Fibroblast of gingiva (primary cell): ENCODE measurements around the gene PTPRG.
A peak's percentile ranks its signal among the peaks of the same experiment; 100 is the strongest.

Experiments
- DNase-seq: peaks from one replicate; pipeline ENCODE4 v3.0.0-alpha.2; 2011; ENCODE audit warnings: low read depth

Gene PTPRG

DNA sequence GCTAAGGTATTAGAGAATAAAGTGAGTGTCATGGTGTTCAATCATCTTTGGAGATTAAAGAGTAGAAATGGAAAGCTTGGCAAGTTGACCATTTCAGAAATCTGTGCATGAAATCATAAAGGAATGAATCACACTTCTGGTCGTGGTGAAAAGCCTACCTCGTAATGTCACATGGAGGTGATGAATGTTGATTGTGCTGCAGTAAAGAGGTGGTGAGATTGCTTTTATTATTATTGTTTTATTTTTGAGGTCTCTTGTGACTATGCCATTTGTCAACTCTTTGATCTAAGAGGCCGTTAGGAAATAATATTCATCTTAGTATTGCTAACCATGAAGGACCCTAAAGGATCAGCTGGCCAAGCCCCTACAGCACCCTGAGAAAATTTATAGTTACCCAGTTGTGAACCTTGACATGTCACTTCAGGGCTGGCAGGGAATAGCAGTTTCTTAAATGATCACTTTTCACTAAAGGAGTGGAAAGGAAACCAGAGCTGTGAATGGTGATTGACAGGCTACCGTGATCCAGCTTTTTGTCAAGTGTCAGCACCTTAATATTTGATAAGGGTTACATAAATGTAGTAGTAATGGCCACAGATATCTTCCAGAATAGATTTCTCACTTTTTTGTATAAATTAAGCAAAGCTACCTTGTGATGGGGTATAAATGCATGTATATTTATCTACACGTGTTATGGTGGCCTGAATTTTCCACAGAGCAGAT is 203.9 kb downstream of the PTPRG start:
- no peak for DNase-seq

DNA sequence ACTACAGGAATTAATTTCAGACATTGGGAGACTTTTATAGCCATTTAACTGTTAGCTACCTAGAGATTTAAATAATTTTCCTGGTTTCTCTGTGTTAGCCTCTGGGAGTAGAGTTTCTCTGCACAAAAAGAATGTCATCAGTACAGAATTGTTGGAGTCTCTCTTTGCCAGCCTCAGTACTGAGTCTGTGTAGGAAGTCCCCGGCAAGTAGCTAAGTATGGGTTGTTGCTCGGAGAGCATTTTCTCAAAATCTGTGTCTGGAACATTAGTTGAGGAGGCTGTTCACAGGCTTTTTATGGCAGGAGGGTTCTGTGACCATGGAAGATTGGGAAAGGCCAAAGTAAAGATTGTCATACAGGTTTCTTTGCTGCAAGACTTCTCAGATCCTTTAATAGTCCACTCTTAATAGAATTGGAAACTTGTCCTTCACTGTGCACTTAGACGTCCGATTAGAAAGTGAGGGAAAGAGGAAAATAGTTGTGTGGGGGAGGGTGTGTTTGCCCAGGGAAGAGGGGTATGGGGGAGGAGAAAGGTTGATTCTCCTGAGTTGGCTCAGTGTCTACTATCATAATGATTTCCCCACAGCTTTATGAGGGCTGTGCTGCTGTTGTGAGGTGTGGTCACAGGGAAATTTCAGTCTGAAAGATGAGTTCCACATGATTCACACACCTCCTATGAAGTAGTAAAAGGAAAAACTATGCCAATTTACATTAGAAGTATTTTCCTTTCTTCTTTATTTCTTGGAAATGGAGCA is 207.1 kb downstream of the PTPRG start:
- no peak for DNase-seq

DNA sequence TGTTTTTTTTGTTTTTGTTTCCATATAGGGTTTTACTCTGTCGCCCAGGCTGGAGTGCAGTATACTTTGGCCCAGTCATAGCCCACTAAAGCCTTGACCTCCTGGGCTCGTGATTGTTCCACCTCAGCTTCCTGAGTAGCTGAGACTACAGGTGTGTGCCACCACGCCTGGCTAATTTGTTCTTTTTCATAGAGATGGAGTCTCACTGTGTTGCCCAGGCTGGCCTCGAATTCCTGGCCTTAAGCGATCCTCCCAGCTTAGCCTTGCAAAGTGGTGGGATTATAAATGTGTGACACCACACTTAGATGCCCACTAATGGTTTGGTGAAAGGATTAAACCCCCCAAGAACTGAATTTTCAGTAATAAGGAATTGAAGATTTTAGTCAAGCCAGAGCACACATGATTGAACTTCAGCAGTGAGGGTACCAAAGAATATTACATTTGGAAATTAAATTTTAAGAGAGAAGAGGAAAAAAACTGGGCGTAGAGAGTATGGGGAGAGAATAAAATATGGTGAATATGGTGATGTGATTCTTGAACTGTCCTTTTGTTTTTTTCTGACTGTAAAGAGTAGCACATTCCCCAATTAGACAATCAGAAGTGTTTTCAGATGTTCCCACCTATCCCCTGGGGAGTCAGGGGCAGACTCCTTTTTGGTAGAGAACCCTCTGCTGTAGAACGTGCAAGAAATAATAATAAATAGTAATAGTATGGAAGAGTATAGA is 208.1 kb downstream of the PTPRG start:
- no peak for DNase-seq

DNA sequence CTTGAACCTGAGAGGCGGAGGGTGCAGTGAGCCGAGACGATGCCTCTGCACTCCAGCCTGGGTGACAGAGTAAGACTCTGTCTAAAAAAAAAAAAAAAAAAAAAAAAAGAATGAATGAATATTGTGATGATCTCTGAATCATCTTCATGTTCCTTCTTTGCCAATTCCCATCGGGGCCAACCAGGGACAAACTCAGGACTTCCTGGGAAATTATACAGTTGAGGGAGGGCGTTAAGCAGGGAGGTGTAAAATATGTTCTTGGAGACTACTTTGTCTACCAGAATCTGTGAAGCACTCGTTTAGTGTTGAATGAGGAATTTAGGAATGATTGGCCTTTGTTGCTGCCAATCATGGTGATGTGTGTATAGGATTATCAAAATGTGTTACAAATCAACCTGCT is 210.6 kb downstream of the PTPRG start:
- DNase-seq, result no peak

DNA sequence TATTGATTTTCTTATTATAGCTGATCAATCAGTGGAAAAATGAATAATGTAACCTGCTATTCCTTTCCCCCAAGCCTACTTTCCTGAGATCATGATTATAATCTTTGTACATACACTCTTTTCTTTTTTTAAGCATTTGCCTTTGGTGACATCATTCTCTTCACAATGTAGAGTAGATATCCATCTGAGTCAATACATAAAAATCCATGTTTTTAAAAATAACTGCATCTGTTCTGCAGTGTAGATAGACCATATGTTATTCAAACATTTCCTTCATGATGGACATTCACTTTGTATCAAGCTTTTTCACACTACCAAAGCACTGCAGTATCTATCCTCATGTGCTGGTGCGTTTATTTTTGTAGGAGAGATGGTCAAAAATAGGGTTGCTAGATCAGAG is 211.1 kb downstream of the PTPRG start:
- no peak for DNase-seq

DNA sequence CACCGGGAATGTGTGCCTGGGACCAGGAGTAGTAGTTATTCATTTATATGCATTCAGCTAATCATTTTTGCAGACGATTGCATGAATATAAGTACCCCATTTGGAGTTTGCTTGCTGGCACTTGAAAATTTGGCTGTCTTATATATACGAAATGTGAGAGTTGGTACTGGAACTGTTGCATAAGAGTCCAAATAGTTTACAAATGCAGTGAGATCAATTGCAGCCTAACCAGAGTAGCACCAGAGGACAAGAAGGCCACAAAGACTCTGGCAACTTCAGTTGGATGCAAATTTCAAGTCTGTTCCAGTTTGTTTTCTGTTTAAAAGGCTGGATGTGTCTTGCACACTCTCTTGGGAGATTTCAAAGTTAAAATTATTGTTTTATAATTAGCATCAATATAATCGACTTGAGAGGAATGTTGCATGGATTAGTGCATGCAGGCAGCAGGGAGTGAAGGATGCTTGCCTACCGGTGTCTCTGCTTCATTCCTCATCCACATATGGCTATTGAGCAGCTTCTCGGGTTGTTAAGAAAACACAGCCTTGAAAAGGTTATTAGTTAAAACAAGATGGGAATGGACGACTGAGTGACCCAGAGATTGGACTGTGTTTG is 213.0 kb downstream of the PTPRG start:
- DNase-seq, result peak; percentile 84

DNA sequence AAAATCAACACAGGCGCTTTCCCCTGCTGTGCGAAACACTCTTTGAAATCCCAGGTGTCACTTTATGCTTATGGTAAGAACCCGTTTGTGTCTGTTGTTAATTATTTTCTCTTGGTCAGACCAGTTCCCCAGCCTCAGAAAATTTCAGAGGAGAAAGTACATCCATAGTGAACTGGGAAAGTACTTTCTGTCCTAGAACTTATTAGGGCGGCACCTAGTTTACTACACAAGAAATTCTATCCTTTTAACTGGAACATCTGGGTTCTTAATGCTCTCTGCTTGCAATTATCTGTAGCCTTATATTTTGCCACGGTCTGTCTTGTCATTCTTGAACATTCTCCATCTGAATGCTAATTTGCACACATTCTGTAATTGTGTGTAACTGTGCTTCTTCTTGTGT is 215.0 kb downstream of the PTPRG start:
- DNase-seq, result peak; percentile 65

DNA sequence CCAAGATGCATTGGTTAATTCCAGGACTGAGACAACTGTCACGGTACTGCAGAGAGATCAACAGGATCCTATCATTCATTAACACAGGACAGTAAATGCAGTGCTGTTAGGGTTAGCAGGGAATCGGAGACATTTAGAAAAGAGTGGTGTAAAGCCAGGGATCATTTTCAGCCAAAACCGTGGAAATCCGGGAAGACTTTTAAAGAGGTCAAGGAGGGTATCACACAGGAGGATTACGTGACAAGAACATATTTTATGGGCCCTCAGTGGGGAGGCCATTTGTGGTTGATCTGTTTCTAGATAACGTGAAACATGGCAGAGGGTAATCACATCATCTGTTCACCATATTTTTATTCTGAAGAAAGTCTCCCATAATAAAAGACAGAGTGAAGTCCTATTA is 216.1 kb downstream of the PTPRG start:
- no peak for DNase-seq

DNA sequence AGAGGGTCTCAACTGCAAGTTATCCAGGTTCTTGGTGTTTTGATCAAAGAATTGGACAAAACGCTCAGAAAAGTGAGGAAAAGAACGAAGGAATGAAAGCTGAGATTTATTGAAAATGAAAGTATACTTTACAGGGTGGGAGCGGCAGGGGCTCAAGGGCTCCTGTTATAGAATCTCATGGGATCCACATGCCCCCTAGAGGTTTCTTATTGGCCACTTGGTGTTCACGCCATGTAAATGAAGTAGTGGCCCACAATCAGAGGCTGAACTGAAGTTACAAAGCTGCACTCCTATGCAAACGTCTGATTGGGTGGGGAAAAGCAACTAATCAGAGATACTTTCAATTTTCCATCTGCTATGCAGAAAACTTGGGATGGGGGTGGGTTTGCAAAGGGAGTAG is 216.7 kb downstream of the PTPRG start:
- DNase-seq, result no peak

DNA sequence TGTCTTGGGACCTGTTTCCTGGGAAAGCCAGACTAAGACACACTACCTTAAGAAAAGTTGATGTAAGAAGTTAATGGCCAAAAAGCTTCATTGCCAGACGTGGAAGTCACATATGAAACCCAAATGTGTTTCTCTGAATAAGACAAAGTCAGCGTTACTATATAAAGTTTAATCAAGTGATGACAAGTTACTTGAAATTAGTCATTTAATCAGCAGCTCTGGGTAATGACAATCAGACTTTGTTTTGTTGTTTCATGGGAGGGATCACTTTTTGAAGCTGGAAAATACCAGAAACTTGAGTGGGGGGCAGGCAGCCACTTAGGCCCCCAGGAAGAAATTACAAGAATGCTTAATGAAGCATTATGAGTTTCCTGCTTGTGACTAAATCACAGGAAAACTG is 218.6 kb downstream of the PTPRG start:
- DNase-seq, result no peak

DNA sequence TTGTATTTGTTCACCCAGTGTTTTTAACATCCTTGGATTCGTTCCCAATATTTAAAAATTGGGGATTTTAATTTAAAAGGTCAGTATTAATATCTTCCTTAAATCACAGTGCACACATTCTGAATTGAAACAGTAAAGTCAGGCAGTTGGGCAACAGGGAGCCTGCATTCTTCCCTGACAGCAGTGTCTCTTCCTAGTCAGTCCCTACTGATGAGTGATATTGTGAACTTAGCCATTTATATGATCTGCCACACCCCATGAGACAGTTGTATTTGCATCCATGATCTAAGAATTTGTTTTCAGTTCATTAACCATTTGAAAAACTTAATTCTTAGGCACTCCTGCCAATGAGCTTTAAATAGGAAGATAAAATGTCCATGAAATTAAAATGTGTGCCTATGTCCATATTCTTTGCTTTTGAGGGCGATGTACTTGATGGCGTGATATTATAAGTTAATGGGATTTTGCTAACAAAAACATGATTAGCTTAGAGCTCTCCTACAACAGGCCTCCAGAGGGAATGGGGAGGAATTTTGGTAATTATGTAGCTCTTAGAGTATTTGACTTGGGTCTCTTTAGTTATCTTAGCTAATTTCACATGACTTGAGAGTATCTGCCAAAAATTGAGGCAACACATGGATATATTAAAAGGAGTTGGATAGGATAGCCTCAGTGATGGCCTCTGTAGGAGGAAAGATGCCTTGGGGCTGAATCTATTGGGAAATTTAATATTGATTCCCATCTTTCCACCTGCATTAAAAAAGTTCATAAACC is 219.3 kb downstream of the PTPRG start:
- DNase-seq, result no peak

DNA sequence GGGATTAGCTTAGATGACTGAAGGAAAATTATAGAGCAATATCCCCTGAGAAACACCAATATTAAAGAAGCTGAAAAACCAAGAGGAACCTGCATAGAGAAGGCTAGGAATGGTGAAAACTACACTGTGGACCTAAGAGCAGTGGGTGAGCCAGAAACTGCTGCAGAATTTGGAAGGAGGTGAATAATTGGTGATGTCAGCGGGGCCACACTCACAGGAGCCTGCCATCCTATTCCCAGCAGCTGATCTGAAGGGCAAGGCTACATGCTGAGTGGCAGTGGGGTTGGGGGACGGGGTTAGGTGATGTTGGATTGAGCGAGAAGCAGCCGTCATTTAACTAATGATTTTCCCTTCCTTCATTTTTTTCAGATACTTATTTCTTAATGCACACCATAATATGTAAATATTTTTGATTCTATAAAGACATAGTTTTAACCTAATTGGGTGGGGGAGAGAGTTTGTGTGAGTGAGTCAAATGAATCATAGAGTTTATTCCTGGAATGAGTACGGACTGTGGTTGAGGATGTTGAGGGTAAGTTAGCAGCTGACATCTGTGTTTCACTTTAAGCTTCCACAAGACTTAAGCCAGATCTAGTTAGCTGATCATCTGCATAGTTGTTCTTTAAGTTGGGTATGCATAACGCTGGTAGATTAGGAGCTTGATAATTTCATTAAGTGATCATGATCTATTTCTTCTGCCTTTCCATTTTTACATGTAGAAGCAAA is 222.8 kb downstream of the PTPRG start:
- peak; percentile 44 for DNase-seq

DNA sequence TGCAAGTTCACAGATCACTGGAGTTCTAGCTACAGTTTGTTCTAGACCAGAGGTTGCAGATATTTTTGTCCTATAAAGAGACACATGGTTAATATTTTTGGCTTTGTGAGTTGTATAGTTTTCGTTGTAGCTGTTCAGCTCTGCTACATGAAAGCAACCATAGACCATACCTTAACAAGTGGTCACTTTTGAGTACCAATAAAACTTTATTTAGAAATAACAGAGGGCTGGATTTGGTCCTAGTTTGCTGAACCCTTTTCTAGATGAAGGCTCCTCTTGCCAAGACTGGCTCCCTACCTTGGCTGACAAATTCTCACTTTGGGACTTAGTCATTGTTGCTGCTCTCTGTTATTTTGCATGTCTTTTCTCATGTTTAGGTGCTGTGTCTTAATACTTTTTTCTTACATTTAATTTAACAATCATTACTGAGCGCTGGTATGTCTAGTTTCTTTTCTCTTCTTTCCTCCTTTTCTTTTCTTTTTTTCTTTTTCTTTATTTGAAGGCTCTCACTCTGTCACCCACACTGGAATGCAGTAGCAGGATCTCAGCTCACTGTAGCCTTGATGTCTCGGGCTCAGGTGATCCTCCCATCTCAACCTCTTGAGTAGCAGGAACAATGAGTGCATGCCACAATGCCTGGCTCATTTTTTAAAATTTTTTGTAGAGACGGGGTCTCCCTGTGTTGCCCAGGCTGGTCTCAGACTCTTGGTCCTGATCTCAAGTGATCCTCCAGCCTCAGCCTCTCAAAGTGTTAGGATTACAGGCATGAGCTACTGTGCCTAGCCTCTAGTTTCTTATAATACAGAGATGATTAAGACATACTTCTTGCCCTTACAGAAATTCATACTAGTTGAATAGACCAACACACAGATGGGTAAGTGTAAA is 227.5 kb downstream of the PTPRG start:
- no peak for DNase-seq

DNA sequence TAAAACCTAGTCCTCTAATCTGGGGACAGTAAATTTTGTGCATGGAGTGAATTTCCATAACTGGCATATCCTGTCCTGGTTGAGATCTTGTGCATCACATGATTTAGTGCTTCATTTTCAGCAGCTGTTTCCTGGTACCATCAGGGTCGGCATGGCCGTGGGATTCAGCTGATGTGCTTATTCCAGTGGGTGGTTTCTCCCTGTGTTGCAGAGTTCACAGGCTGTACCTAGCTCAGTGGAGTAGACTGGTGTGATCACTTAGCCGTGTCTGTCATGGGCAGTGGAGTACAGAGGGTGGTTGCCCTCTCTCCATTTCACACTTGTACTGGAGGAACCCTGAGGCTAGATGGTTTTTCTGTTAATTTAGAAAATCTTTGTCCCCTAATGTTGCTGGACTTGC is 228.5 kb downstream of the PTPRG start:
- DNase-seq, result no peak

DNA sequence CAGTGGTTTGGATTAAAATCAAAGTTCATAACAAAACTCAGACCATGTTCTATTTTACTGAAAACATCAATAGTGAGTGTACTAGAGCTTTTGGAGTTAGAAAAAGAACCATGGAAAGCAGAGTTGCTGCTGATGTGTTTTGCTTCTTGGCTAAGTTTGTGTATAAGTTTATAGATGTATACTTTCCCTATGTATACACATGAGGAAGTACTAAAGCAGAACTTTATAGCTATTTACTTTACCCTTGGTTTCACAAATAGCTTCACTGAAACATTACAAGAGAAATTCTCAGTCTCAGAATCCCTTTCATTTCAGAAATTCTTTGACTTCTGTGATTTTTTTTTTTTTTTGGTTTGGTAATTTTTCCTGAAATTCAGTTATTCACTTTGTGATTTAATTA is 229.0 kb downstream of the PTPRG start:
- no peak for DNase-seq

DNA sequence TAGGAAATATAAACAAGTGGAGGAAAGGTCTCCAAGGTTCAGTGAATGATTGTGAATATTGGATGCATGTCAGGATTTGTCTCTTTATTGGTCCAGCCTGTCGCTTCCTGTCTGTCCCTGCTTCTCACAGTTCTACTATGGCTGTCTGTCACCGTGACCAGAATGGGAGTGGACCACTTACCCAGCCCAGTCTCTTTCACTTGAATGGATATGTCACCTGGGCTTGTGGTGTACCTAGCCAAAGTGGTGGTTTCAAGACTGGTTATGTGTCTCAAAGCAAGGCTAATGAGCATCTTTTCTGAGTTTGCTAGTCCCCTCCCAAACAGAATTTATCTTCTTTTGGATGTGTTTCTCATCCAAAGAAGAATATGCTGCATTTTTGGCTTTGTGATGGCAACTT is 231.7 kb downstream of the PTPRG start:
- DNase-seq, result no peak

DNA sequence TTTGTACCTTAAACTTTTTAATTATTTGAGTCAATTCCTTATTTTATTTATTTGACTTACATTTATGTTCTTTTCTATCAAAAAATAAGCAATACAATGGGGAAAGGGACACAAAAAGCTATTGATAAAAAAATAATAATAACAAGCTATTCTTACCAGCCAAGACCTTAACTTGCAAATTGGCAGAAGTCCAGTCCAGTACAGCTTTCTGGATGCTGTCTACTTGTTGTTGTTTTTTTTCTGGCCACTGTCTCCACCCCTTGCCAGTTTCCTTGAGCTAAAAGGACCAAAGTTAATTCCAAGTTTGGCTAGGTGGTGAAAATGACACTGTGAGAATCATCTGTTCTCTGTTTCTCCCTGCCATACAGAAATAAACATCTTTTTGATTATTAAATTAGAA is 232.2 kb downstream of the PTPRG start:
- no peak for DNase-seq

DNA sequence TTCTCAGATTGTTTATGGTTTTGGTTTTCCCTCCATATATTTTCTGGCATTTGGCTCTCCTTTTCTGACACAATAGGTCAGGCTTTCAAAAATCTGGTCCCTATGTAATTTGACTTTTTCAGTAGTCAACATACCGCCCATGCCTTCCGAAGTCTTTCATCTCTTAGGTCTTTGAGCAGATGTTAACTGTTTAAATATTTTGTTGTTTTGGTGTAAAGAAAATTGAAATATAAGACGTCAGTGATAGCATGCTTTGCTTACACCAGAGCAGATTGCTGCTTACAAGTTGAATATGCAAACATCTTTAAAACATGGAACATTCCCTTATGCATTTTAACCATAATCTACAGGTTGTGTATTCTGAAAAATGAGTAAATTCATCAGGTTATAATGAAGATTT is 233.0 kb downstream of the PTPRG start:
- DNase-seq, result no peak

DNA sequence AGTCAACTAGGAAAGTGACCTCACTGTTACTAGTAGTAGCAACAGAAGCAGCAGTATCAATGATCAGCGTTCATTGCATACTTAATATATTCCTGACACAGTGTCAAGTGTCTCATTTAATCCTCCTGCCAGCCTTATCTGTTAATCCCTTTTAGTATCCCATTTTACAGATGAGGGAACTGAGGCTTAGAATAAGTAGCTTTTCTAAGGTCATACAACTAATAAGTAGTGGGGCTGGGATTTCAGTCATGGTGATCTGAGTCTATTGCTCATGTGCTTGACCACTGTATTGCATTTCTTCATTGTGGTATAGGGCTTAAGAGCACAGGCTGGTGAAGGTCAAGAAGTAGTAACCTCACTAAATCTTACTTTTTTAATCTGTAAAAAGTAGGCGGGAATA is 233.6 kb downstream of the PTPRG start:
- DNase-seq, result no peak

DNA sequence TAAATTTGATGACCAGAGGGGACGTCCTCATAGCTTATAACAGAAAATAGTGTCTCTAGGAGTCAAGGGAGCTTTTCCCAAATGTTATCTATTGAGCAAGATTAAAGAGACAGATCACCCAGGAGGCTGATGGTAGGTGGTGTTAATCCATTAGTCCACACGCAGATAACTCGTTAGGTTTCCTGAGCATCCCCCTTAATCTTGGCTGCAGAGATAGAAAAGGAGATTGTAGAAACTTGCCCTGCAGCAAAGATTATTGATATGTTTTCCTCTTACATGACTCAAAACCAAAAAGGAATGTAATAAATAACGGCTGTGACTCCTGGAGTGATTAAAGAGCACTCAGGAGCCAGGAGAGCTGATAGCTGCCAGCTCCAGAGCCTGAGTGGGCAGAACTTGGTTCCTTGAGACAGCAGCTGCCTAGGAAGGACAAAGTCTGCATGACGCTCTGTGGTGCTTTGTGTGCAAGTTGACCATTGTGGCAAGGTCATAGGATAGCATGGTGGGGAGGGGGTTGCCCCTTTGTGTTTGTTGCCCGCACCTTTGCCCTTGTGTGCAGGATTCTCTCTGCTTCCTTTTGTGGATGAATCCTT is 234.8 kb downstream of the PTPRG start:
- DNase-seq, result no peak
